Cardiac septum (tissue), 1 donor: ENCODE results near the gene TFAP2A. TPM values are rescaled to one million over a fixed set of nuclear protein-coding genes. Genes with fewer than 3 reads are reported as not detected.

ENCODE experiments used
- DNase-seq: peaks from one replicate; pipeline ENCODE4 v3.0.0-alpha.2; 2020; ENCODE audit warnings: low spot score
- intact Hi-C: fragments of 100-400 bp; cut with DNase I; formaldehyde crosslinking; loops from one replicate; pipeline ENCODE4 v1.14.0; 2022
- total RNA-seq: library from RNA; stranded (reverse); fragmentation: NEBNext Ultra II Directional; extraction: Animal tissue kit (Norgen Biotek cat#: 25700); gene quantifications from one replicate; pipeline ENCODE4 v1.2.1, GENCODE V29; 2021
- donor health status: DM: no; HTN: no; CAD: no.

Gene TFAP2A
- total RNA-seq, 1 donor from 2014 or later, result 0.54 TPM

DNA sequence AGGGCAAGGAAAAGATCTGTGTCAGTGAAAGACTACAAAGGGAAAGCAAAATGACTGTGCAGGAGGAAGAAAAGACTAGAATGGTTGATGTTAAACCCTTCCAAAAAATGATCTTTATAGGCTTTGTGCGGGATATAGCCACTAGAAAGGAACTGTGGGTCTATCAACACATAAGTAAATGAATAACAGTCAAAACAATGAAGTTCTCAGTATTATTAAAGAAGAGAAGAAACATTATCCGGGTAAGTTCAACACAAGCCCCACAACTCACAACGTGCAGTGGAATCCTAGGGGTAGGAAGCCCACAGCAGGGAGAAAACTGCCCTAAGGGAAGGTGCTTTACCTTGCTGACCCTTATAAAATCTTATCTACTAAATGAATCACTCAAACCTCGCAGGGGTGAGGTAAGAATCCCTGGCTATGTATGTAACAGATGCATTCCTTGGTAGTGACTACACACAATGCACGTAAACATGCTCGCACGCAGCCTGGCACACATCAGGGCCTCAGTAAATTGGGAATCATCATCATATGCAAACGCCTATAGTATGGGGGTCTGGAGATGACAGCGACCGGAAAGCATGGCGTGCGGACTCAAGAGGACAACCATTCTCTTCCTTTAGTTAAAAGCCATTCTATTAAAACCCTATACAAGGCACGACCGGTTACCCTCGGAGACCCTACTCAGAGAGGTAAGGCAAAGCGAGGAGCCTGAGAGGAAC, 11.3 kb downstream of the TFAP2A start:
- DNase-seq, result no peak
- intact Hi-C loops, result no loop called here

DNA sequence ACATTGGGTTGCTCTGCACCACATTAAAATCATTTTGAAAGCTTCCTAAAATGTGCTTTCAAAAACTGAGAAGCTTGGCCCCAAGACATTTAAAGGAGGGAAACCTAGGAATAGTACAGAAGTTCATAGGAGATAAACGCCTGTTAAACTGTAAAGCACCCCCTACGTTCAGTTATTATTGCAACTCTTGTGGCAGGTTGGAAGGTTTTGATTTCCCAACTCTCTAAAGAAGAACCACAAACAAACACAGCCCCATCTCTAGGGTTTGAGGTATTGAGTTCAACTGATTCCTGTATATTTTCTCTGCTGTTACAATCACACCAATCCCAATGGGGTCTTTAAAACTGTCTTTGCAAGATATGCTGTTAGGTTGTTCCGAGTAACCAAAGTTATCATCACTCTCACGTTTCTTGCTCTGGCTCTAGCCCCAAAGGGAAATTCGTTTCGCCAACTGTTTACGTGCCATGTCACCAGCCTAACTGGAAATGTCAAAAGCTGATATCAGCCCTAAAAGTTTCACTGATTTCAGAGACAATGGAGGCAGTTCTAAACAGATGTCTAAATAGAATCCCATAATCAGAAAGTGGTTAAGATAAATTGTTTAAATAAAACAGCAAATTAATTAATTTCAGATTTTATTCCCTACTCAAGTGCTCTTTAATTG, 12.1 kb downstream of the TFAP2A start:
- intact Hi-C loops, result no loop called here

DNA sequence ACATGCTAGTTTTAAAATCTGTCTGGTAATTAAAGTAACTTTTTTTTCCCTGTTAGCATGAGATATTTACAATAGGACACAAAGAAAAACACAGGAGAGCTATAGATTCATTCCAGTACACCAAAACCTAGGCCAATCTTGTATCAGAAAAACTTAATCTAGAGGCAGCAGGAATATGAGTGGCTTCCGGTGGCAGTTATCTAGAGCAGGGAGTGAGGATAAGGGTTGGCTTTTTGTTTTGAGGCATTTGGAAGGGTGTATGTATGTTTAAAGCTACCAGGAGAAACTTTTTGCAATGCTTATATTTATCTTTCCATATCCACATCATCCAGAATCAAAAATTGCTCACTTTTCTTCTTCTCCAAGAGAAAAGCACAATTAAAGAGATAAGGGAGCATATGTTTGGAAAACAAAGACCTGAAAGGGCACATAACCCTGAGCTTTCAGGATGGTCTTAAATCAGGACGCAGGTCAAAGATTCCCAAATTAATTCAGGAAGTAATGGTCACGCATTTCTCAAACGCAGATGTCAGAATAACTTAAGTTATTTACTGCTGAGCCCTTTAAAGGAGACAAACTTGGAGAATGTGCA, 13.1 kb downstream of the TFAP2A start:
- no peak for DNase-seq
- intact Hi-C loops, result no loop called here

More for the DNA sequence above, 12.1 kb downstream of the TFAP2A start:
- no peak for DNase-seq

DNA sequence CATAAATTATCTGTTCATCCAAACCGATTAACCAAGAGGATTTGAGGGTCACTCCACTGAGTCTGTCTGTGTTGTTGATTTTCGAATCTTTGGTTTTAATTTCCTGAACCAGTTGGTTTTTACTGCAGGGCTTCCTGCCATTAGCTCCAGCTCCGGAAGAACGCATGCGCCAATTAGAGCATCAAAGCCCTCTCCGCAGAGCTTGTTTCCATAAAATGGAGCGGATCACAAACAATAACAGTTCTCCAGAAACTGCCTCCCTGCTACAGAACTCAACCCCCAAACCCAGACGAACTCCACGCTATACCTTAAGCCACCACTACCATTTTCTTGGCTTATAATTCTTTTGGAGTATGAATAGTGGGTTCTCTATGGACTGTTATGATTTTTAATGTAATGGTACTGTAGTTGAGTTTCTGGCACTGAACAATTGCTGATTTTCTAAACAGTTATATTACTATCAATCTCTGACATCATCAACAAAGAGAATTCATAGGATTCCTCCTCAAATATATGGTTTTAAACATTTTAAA, 13.8 kb downstream of the TFAP2A start:
- intact Hi-C loops, result no loop called here
- DNase-seq, result no peak

DNA sequence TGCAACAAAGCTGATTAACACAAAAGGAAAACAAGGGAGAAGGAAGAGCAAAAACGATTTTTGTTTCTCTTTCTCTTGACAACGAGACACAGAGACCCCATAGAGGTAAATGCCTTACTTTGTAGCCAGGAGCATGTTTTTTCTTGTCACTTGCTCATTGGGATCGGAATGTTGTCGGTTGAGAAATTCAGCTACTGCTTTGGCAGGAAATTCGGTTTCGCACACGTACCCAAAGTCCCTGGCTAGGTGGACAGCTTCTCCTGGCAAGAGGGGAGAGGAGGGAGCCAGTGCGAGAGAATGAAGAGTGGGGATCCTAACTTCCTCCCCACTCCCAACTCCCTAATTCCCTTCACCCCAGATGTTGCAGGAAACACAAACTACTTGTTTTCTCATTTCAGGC, 14.5 kb downstream of the TFAP2A start:
- DNase-seq, result no peak
- intact Hi-C loops, result no loop called here

DNA sequence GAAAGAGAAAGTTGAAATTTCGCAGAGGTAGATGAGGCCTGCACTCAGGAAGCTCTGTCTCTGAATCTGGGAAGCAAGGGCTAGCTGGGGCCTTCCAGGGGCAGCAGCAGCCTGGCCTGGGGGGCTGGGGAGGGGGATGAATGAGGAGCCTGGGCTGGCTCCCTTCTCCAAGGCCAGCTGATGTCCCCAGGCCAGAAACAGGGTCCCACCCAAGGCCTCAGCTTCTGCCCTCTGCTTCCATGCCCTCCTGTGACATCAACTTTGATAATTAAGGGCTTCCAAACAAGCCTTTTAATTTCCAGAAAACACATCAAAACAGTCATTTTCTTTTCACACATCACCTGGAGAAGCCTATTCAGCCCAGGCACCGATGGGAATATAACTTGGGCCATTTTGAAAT, 15.4 kb downstream of the TFAP2A start:
- intact Hi-C loops, result no loop called here
- no peak for DNase-seq

DNA sequence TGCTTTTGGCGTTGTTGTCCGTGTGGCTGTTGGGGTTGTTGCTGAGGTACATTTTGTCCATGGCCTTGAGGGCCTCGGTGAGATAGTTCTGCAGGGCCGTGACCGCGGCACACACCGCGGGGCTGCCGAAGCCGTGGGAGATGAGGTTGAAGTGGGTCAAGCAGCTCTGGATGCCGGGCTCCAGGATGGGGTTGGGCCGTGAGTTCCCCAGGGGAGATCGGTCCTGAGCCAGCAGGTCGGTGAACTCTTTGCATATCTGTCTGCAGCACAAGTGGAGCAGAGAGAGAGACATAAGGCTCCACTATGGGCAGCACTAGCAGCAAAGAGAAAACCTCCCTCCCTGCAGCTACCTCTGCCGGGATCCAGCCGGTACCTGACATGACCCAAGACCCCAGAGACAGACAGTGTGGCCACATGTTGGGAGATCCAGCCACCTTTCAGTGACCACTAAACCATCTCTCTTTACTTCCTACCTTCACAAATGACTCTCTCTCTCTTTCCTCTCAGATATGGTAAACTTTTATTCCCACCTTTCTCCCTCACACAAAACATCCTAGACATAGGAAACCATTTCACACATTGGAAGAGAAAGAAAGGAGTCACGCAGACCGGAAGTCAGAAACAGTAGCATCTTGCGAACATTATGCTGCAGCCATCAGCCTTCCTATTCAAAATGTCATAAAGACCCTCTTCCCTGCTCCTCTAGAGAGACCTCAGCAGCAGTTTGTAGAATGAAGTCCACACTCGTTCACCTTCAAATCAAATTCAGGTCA, 16.2 kb downstream of the TFAP2A start:
- intact Hi-C loops, result no loop called here
- DNase-seq, result no peak

DNA sequence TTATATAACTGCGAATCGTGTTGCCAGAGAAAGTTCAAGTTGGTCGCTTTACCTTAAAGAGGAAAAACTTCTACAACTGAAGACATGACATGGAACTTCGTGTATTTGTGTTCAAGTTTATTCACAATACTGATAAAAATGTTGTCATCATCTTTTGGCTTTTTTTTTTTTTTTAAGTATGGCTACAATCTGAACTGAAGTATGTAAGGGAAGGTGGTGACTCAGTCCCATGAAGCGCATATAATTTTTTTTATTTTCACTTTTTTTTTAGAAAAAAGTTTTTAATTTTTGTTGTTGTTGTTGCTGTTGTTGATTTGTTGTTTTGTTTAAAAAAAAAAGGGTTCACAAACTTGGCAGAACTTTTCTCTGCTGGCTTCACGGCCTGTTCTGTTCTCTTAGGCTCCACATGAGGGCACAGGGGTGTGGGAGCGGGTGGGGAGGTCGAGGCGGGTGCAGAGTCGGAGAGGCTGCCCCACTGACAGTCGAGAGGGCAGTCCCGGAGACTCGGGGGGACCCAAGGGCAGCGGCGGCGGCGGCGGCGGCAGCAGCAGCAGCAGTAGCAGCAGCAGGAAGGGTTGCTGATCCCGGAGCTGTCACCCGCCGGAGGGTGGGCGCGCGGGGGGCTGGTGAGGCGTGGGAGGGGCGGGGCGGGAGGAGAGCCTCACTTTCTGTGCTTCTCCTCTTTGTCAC, 17.0 kb downstream of the TFAP2A start:
- DNase-seq, result no peak
- intact Hi-C loops, result no loop called here

DNA sequence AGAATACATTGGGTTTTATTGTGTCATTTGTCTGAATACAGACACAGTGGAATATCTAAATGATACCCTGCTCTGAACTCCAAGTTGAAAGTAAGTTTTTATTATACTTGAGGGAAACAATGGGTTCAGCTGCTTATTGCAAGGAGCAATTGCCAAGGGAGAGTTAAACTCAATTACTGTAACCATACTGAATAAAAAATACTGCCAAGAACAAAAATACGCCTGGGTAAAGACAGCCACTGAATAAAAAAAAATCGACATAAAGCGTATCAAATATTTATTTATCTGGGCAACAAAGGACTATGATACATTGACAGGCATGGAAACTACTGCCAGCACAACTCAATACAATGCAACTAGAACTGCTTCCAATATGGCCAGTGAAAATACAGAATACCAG, 18.1 kb downstream of the TFAP2A start:
- intact Hi-C loops, result no loop called here
- no peak for DNase-seq

DNA sequence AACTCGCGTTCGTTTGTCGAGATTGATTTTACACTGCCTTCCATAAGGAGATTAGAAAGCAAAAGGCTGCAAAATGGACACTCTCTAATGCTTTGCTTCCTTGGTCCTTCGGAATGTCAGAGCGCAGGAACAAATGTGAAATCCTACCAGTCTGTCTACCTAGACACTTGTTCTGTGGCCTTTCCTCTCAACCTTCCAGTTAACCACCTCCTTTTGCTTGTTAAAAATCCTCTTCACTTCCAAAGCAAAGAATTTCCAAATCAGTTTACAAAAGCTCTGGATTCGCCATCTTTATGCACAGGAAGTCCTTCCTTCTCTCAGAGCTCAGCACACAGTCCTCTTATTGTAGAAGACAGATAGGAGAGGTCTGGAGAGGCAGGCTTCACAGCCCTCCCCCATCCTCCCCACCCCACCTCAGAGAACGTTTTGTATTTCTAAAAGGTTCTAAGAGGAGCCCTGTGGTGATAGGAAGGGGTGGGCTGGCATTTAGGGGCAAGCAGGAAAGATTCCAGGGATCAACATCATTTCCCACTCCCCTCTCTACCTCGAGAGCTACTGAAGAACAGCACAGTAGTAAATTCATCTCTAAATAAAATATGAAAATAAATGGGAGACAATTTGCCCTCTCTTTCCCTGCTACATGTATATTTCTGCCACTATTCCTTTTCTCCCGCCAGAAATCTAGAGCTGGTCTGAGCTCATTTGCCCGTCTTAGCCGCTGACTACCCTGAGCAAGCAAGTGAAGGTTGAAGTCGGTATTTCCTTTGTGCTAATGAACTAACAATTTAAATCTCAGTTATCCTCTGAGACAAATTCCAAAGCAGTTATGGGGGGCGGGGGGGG, 18.9 kb downstream of the TFAP2A start:
- no peak for DNase-seq
- intact Hi-C loops, result no loop called here

DNA sequence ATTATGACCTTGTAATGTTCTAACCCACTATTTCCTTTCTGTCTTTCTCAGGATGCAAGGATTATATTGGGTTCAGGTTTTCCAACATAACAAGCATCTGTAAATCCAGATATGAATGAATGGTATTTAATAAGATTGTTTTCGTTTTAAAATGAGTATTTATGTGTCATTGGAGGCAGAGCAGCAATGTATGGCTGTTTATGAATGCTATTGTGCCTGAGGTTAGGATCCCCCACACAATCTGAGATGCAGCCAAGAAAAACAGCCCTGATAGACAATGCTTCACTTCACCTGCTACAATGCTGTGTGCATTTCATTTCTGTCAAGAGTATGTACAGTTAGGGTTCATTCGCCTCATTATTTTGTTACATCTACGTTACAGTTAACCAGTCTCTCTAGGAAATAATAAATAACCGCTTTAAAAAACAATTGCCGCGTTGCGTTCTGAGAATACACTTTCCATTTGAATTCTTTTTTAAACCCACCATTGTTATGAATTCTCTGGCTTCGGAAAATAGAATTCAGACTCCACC, 19.6 kb downstream of the TFAP2A start:
- intact Hi-C loops, result no loop called here
- DNase-seq, result no peak

DNA sequence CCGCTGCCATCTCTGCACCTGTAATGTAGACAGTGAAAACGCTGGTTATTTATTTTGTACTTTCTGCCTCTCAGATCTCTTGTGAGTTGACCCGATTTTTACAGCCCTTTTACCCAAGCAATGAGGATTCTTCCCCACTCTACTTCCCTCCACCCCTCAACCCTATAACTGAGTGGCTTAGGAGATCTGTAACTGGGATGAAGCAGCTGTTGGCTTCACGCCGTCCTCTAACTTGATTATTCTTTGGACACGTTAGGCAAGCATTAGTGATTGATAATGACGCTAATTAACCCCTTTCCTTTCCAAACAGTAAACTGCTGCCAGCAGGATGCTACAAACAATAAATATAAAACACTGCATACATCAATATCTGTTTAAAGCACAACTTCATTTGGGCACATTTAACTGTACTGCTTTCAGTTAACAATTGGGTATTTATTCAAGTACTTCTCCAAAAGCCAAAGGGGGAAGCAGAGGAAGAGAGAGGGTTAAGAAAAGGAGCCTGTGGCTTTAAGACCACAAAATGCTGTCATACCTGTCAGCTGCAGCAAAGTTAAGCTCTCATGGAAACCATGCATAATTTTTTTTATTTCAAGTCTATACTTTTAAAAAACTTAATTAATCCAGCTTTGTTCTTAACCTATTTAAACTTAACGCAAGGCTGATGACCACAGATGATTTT, 21.2 kb downstream of the TFAP2A start:
- DNase-seq, result no peak
- intact Hi-C loops, result no loop called here

DNA sequence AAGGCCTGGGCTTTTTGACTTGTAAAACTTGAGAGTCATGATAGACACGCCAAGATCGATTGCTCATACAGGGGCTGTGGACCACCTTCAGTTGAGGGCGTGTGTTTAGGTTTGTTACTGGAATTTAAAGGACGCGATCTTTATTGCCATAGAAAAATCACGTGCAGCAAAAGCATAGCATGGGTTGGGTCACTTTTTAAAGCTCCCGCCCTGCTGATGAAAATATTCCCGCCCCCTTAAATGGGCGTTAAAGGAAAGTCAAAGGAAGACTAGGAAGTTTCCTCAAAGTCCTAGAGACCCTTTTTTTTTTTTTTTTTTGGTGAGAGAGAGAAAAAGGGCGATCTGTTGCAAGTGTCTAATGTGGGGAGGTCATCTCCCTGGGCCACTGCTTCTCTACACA, 23.1 kb downstream of the TFAP2A start:
- no peak for DNase-seq
- intact Hi-C loops, result no loop called here

DNA sequence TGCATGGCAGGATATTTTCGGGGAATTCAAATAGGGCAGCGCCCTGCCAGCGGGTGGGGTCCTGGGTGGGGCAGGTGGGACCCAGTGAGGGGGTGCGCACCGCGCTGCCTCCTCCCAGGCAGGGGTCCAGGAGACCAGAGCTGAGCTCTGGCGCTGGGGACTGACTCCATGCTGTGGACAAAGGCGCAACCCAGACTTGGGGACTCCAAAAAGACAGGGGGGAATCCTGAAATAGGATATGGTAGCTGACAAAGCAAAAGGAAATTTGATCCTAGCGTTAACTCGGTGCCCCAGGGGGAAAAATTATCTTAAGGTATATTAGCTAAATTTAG, 23.6 kb downstream of the TFAP2A start:
- intact Hi-C loops, result no loop called here
- DNase-seq, result no peak

DNA sequence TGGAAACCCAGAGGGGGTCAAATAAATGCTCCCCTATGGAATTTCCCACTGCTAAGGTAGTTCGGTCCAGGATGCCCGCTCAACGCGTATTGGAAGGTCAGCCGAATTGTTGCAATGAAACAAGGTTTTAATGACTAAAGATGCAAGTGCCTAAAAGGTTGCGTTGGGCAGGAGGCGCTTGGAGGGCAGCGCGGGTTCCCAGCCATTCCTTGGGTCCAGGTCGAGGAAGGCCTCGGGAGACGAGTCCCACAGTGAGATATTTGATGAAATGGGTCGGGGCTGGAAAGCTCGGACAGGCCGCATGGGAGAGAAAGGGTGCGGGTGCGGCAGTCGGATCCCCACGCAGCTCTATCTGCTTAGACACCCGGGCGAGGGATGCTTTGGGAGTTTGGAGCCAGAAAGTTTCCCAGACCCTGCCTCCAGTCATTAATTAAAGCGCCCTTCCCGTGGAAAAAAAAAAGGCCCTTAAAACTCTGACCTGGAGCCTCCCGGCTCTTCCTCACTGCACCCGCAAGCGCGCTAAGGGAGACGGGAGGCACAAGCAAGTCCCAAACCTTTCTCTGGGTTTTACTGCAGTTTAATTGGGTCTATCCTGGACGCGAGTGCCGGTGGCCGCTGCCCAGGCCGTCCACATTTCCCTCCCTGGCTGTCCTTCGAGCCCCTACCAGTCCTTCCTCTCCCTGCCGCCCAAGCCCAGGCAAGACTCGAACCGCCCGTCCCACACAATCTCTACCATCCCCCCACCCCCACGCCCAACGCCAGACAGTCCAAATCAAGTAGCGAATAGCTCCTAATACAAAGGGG, 24.2 kb downstream of the TFAP2A start:
- intact Hi-C loops, result no loop called here
- DNase-seq, result no peak

DNA sequence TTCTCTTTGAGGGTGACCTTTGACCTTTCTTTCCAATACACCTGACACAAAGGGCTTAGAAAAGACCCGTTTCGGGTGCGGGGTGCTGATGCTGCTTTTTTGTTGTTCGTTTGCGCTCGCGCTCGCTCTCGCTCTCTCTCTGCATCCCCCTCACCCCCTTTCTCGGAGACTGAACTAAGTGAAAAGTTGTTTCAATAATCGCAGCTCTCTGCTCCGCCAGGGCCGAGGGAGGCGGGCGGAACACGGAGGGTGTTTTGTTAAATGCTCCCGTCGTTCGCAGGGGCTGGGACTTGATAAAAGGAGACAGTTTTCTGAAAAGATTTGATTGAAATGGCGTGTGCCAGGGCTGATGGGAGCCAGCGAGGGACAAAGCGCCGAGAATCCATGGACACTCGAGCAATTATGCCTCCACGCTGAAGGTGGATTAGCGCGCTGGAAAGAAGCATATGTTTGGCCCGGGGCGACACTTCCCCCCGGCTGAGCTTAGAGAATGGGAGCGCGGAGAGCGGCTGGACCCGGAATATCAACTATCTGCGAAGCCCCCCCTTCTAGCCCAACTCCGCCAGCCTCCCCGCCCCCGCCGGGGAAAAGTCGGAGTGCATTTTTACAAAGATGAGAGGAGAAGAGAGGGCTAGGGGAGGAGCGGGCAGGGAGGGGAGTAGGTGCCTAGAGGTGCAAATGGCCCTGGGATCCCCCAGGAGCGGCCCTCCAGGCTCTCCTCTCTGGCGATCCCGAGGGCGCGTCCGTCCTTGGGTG, 25.0 kb downstream of the TFAP2A start:
- intact Hi-C loops, result no loop called here
- DNase-seq, result no peak
